Stimulated activated CD8-positive, alpha-beta memory T cell treated with anti-CD3 and anti-CD28 coated beads, Interleukin-7, amount 100 ng/mL, for 24 hours (primary cell): Measurements from ENCODE around the gene MTMR4.
A peak's percentile ranks its signal among the peaks of the same experiment; 100 is the strongest.
"Not testable (repeated sequence)": the region's sequence is repeated elsewhere in the genome, so short reads cannot be mapped to it uniquely, and the experiment has no call there.

Experiments used
- DNase-seq: peaks from one replicate; pipeline ENCODE4 v3.0.0-alpha.2; 2020; ENCODE audit warnings: low read depth

The MTMR4 gene

GRCh38 chr17:58492238-58493121, 22.0 kb downstream of the MTMR4 start:
- DNase-seq = no peak

- DNase-seq = no peak
These were observed 22.9 kb downstream of the MTMR4 start for GRCh38 chr17:58491510-58492045.

GRCh38 chr17:58488428-58488890, 26.0 kb downstream of the MTMR4 start:
- no peak for DNase-seq

- peak; percentile 42 for DNase-seq
These were observed 26.6 kb downstream of the MTMR4 start, which contains the start of gene HSF5 for GRCh38 chr17:58487589-58488427. Gene HSF5 (minus strand): TSS chr17:58488408. CDS start chr17:58488274, 134 bp downstream.

GRCh38 chr17:58484600-58484999, 29.8 kb downstream of the MTMR4 start:
- DNase-seq = no peak

- DNase-seq = not testable (repeated sequence)
These were observed 32.6 kb downstream of the MTMR4 start for GRCh38 chr17:58481798-58482197.

- DNase-seq = no peak
These were observed 34.3 kb downstream of the MTMR4 start for GRCh38 chr17:58480090-58480489.

GRCh38 chr17:58476812-58477211, 37.6 kb downstream of the MTMR4 start:
- no peak for DNase-seq

GRCh38 chr17:58475985-58476384, 38.5 kb downstream of the MTMR4 start:
- no peak for DNase-seq

GRCh38 chr17:58470356-58470755, 44.1 kb downstream of the MTMR4 start:
- no peak for DNase-seq

- DNase-seq = no peak
These were observed 45.5 kb downstream of the MTMR4 start for GRCh38 chr17:58468944-58469343.

GRCh38 chr17:58455491-58455890, 58.9 kb downstream of the MTMR4 start:
- no peak for DNase-seq

- DNase-seq = no peak
These were observed 61.7 kb downstream of the MTMR4 start for GRCh38 chr17:58452738-58453137.

- DNase-seq = peak; percentile 10
These were observed 67.1 kb downstream of the MTMR4 start for GRCh38 chr17:58447039-58447975.

GRCh38 chr17:58446086-58446485, 68.4 kb downstream of the MTMR4 start:
- DNase-seq = no peak
